IMR-90 (cell line): ENCODE results near the gene KIAA0319L.

Experiments
- BHLHE40 ChIP-seq: fragments of 150-350 bp; IDR thresholded peaks from 2 replicates; pipeline ENCODE4 v1.6.1; 2016; ENCODE audit warnings: mild to moderate bottlenecking, low read depth, low read length
- CEBPB ChIP-seq: IDR thresholded peaks from 2 replicates; pipeline ENCODE4 v1.6.1; 2012; ENCODE audit warnings: low read depth, low read length, improper control_type of control experiment
- MAZ ChIP-seq: IDR thresholded peaks from 2 replicates; pipeline ENCODE4 v1.6.1; 2012; ENCODE audit warnings: low read depth, mild to moderate bottlenecking, low read length, improper control_type of control experiment, moderate library complexity, borderline replicate concordance
- MXI1 ChIP-seq: IDR thresholded peaks from 2 replicates; pipeline ENCODE4 v1.6.1; 2012; ENCODE audit warnings: low read depth, mild to moderate bottlenecking, low read length, moderate library complexity, borderline replicate concordance
- POLR2A ChIP-seq: IDR thresholded peaks from 2 replicates; pipeline ENCODE4 v1.6.1; 2012; ENCODE audit warnings: mild to moderate bottlenecking, low read depth, low read length
- RAD21 ChIP-seq: IDR thresholded peaks from 2 replicates; pipeline ENCODE4 v1.6.1; 2012; ENCODE audit warnings: low read length, improper control_type of control experiment
- RCOR1 ChIP-seq: IDR thresholded peaks from 2 replicates; pipeline ENCODE4 v1.6.1; 2012; ENCODE audit warnings: mild to moderate bottlenecking, low read length, improper control_type of control experiment; ENCODE audit not compliant: insufficient replicate concordance
- RFX5 ChIP-seq: IDR thresholded peaks from 2 replicates; pipeline ENCODE4 v1.8.0; 2012; ENCODE audit warnings: low read depth, mild to moderate bottlenecking, low read length, moderate library complexity
- SMC3 ChIP-seq: fragments of 150-350 bp; IDR thresholded peaks from 2 replicates; pipeline ENCODE4 v1.6.1; 2016; ENCODE audit warnings: low read depth, mild to moderate bottlenecking, antibody characterized with exemption, low read length, moderate library complexity
- USF2 ChIP-seq: fragments of 150-350 bp; IDR thresholded peaks from 2 replicates; pipeline ENCODE4 v1.6.1; 2017; ENCODE audit warnings: mild to moderate bottlenecking, antibody characterized with exemption, low read length, low read depth
- TF ChIP-seq, protein P1 (sequence below): conservative IDR thresholded peaks from 2 replicates; pipeline ENCODE4 v1.5.1; 2012; ENCODE audit warnings: mild to moderate bottlenecking, low read depth, low read length, improper control_type of control experiment

DNA sequence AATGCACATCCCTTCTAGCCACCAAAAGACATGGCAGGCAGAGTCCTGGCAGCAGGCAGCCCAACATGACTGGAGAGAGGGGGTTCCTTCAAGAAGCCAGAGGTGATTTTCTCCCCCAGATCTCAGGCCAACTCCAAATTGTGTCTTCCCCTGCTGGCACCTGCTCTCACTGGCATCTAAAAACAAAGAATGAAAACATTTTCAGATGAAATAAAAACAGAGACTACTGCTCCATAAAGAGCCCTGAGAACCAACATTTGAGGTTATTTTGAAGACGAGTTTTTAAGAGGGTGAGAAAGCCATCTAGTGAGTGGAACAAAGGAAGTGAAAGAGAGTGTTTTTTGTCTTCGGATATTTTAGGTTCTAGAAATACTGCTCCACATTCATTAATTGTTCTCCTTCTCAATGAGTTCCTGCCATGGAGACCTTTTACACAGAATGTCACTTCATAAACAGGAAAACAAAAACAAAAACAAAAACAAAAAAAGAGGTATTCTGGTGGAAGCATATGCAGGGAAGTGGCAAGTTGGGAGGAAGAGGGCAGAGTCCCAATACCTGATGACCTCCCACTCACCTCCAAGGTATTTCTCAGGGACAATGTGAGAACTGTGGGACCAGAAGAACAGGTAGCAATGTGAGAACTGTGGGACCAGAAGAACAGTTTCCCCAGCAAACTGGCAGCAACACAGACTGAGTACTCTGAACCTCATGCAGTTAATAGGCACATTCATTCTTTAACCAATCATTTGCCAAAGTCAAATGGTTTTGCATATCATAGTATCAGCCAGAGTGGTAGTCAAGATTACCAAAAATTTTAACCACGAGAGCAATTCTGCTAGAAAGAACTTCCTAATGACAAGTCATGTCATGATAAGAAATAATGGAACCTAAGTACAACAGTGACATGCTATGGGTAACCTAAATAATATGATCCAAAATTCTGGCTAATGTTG lies 50.0 kb downstream of the KIAA0319L start:
- TF ChIP-seq, protein P1, sequence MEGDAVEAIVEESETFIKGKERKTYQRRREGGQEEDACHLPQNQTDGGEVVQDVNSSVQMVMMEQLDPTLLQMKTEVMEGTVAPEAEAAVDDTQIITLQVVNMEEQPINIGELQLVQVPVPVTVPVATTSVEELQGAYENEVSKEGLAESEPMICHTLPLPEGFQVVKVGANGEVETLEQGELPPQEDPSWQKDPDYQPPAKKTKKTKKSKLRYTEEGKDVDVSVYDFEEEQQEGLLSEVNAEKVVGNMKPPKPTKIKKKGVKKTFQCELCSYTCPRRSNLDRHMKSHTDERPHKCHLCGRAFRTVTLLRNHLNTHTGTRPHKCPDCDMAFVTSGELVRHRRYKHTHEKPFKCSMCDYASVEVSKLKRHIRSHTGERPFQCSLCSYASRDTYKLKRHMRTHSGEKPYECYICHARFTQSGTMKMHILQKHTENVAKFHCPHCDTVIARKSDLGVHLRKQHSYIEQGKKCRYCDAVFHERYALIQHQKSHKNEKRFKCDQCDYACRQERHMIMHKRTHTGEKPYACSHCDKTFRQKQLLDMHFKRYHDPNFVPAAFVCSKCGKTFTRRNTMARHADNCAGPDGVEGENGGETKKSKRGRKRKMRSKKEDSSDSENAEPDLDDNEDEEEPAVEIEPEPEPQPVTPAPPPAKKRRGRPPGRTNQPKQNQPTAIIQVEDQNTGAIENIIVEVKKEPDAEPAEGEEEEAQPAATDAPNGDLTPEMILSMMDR, result no peak
- TF ChIP-seq RCOR1 (no peak), POLR2A (no peak), MXI1 (no peak), RAD21 (no peak), RFX5 (no peak), USF2 (no peak), SMC3 (no peak), MAZ (no peak), CEBPB (no peak), BHLHE40 (no peak)
